Heart left ventricle (tissue), 16 donors: ENCODE measurements around the gene PTPN6. TPM values are rescaled to one million over a fixed set of nuclear protein-coding genes. Genes with fewer than 3 reads are reported as not detected.
A peak's percentile ranks its signal among the peaks of the same experiment; 100 is the strongest.

Experiments
- ATAC-seq, 4 donors: fragments of 200-7000 bp; cut with Tn5 transposase; one replicate each; pipeline ENCODE4 v1.9.1; 2020 to 2022; ENCODE audit warnings: moderate library complexity in 4 of 4, mild to moderate bottlenecking in 3 of 4, moderate number of reproducible peaks in 1 of 4
- DNase-seq, 5 donors: peaks; one replicate each; pipeline ENCODE4 v3.0.0-alpha.2; 2020
- H3K27ac ChIP-seq, 12 donors: fragments of 200-600 bp; sonication (generic) in 4 of 12; one replicate each; pipeline versions ENCODE4 v1.5.0 to v1.8.0; 2016 to 2022; ENCODE audit warnings: mild to moderate bottlenecking in 2 of 12
- H3K27me3 ChIP-seq, 9 donors: fragments of 200-600 bp; sonication (generic) in 2 of 9; one replicate each; pipeline versions ENCODE4 v1.5.1 to v1.8.0; 2016 to 2022; ENCODE audit warnings: mild to moderate bottlenecking in 3 of 9
- H3K36me3 ChIP-seq, 9 donors: fragments of 200-600 bp; sonication (generic) in 2 of 9; one replicate each; pipeline versions ENCODE4 v1.5.0 to v1.8.0; 2018 to 2022; ENCODE audit warnings: mild to moderate bottlenecking in 2 of 9
- H3K4me1 ChIP-seq, 12 donors: fragments of 200-600 bp; sonication (generic) in 4 of 12; one replicate each; pipeline versions ENCODE4 v1.5.0 to v1.8.0; 2016 to 2022; ENCODE audit warnings: mild to moderate bottlenecking in 3 of 12
- H3K4me3 ChIP-seq, 12 donors: fragments of 200-600 bp; sonication (generic) in 4 of 12; one replicate each; pipeline versions ENCODE4 v1.5.0 to v1.8.0; 2017 to 2022; ENCODE audit warnings: mild to moderate bottlenecking in 9 of 12, moderate library complexity in 4 of 12
- H3K9me3 ChIP-seq, 12 donors: fragments of 200-600 bp; sonication (generic) in 4 of 12; one replicate each; pipeline versions ENCODE4 v1.5.0 to v1.8.0; 2016 to 2022; ENCODE audit warnings: mild to moderate bottlenecking in 1 of 12
- CTCF ChIP-seq, 12 donors: fragments of 200-600 bp; sonication (generic) in 4 of 12; IDR thresholded peaks; one replicate each; pipeline versions ENCODE4 v1.5.0 to v1.8.0; 2018 to 2022; ENCODE audit warnings: antibody characterized with exemption in 12 of 12, mild to moderate bottlenecking in 5 of 12
- POLR2A ChIP-seq, 2 donors: fragments of 450-650 bp; IDR thresholded peaks; one replicate each; pipeline ENCODE4 v1.6.1; 2017; ENCODE audit warnings: antibody characterized with exemption in 2 of 2, mild to moderate bottlenecking in 2 of 2, moderate library complexity in 2 of 2
- WGBS, 4 donors: extraction: QIAGEN DNeasy Blood & Tissue Kit in 2 of 4; methylation state at CpG; one replicate each; pipeline versions ENCODE4 v1.1.5 to v1.1.7; 2013 to 2018; 5-methylcytosine and 5-hydroxymethylcytosine counted together
- intact Hi-C, 10 donors: fragments of 100-400 bp; cut with DNase I; formaldehyde crosslinking; loops; one replicate each; pipeline versions ENCODE4 v1.11.1 to v1.14.2; 2022
- polyA plus RNA-seq, 2 donors: library from polyadenylated mRNA; stranded (reverse); fragments of 200-250 nt; gene quantifications; one replicate each; pipeline ENCODE4 v1.2.3, GENCODE V29; 2013
- total RNA-seq, 9 donors: library from RNA; depleted of rRNA in 2 of 9; stranded (reverse); fragments of >200 nt in 2 of 9; fragmentation: NEBNext Ultra II Directional in 3 of 9; extraction: Animal tissue kit (Norgen Biotek cat#: 25700) in 3 of 9; gene quantifications; one replicate each; pipeline versions ENCODE4 v1.1.0 to v1.2.4, GENCODE V29; 2016 to 2023
- donor health status: ischemic (EF 13 %, LVEDD 7.1; RV severe dilation, severe dysfunction).
- donor health status: healthy with polysubstance abuse.
- donor health status: DM: no; HTN: yes; CAD: no.
- donor health status: DM: no; HTN: no; CAD: no.
- donor health status: ischemic (EF 25% LVEDD 6.9; RV normal size, moderate dysfunction).
- donor health status: ischemic (EF 25% LVEDD 5.7; RV mildly dilated, moderate dysfunction).
- donor health status: healthy.
- donor health status: DM: yes; HTN: yes; CAD: no.
- donor health status: ischemic (EF 35%, LVEDD 5.7; RV mildly dilated, moderate dysfunction).
- donor health status: nonischemic (EF 11% LVEDD 7.7; RV severe dilation, severe dysfunction).
- donor health status: DM: yes; HTN: yes; CAD: no.
- donor health status: PGD.
- donor health status: ischemic (EF 29% LVEDD 5.4; RV normal size, mild dysfunction).
- donor health status: nonischemic (EF 23%, LVEDD 6.1; RV moderate dilation, normal function).

Gene PTPN6
- total and polyA plus RNA-seq, 11 donors = 3.5 to 63.2 (median 6.1) TPM

- intact Hi-C loops = no loop called here
- ATAC-seq (no peak), DNase-seq (peak in 1 of 5 donors; percentile 23)
- Histone ChIP-seq H3K4me3 (peak overlapping the region in 4 of 12 donors; percentile 30 to 66 (median 54)), H3K4me1 (peaks cover 0 to 81% (median 23%) of the 10 kb centered on the region in 12 donors), H3K9me3 (no peaks in the 10 kb centered on the region), H3K27ac (peak overlapping the region in 6 of 12 donors; percentile 53 to 97 (median 78)), H3K36me3 (peaks cover 0 to 40% (median 0%) of the 10 kb centered on the region in 9 donors), H3K27me3 (no peaks in the 10 kb centered on the region)
- no peak for TF ChIP-seq POLR2A (IDR thresholded peaks at IDR 0.05)
- TF ChIP-seq CTCF (IDR thresholded peaks at IDR 0.05) = no peak
- 89 to 94% (median 90%) methylated on average over 12 to 21 of the region's 21 CpGs for WGBS, 4 donors
Observed at GRCh38 chr12:6954316-6955107, 3.4 kb downstream of the PTPN6 start.

- intact Hi-C loops = no loop called here
- peak overlapping the region in 1 of 12 donors; percentile 66 for H3K4me3 ChIP-seq
- H3K27ac ChIP-seq = peak overlapping the region in 1 of 12 donors; percentile 97
- H3K27me3 ChIP-seq = no peaks in the 10 kb centered on the region
- DNase-seq = peak in 2 of 5 donors; percentile 5 to 20
- 92 to 96% (median 93%) methylated on average over 16 to 22 of the region's 22 CpGs for WGBS, 4 donors
- H3K36me3 ChIP-seq = peaks cover 0 to 49% (median 0%) of the 10 kb centered on the region in 9 donors
- H3K9me3 ChIP-seq = no peaks in the 10 kb centered on the region
- ATAC-seq = no peak
- TF ChIP-seq CTCF (IDR thresholded peaks at IDR 0.05) (no peak), POLR2A (IDR thresholded peaks at IDR 0.05) (no peak)
- peaks cover 0 to 82% (median 30%) of the 10 kb centered on the region in 12 donors for H3K4me1 ChIP-seq
Observed at GRCh38 chr12:6955108-6956020, 4.2 kb downstream of the PTPN6 start.

GRCh38 chr12:6956021-6956727 lies 5.0 kb downstream of the PTPN6 start:
- peak overlapping the region in 1 of 12 donors; percentile 97 for H3K27ac ChIP-seq
- intact Hi-C loops = no loop called here
- no peak for ATAC-seq
- no peaks in the 10 kb centered on the region for H3K27me3 ChIP-seq
- peaks cover 0 to 55% (median 0%) of the 10 kb centered on the region in 9 donors for H3K36me3 ChIP-seq
- DNase-seq = peak in 1 of 5 donors; percentile 22
- H3K4me1 ChIP-seq = peaks cover 0 to 83% (median 35%) of the 10 kb centered on the region in 12 donors
- TF ChIP-seq POLR2A (IDR thresholded peaks at IDR 0.05) (no peak), CTCF (IDR thresholded peaks at IDR 0.05) (no peak)
- H3K9me3 ChIP-seq = no peaks in the 10 kb centered on the region
- no peak overlapping the region for H3K4me3 ChIP-seq
- WGBS, 4 donors = 86 to 90% (median 87%) methylated on average over 18 to 28 of the region's 28 CpGs
